ENCODE results near the gene CALHM2.
"Not testable (repeated sequence)": the region's sequence is repeated elsewhere in the genome, so short reads cannot be mapped to it uniquely, and the experiment has no call there.

CALHM2 gene

GRCh38 chr10:103427866-103428265, 24.3 kb downstream of the CALHM2 start:
- peaks cover 30% of the 10 kb centered on the region for H3K36me3 Mint-ChIP-seq

GRCh38 chr10:103423748-103424147, 28.4 kb downstream of the CALHM2 start:
- no peaks in the 10 kb centered on the region for H3K9me3 Mint-ChIP-seq (ENCODE audit: low read depth)
- peaks cover 17% of the 10 kb centered on the region for H3K4me1 Mint-ChIP-seq (ENCODE audit: low read depth)
- no peak overlapping the region for H3K4me3 Mint-ChIP-seq
- H3K27ac Mint-ChIP-seq: no peak overlapping the region
- peaks cover 26% of the 10 kb centered on the region for H3K36me3 Mint-ChIP-seq
- no peaks in the 10 kb centered on the region for H3K27me3 Mint-ChIP-seq

More at GRCh38 chr10:103427866-103428265, 24.3 kb downstream of the CALHM2 start:
- Mint-ChIP-seq H3K27me3 (no peaks in the 10 kb centered on the region), H3K4me3 (no peak overlapping the region), H3K27ac (no peak overlapping the region), H3K4me1 (ENCODE audit: low read depth) (peaks cover 40% of the 10 kb centered on the region), H3K9me3 (ENCODE audit: low read depth) (no peaks in the 10 kb centered on the region)

- no peaks in the 10 kb centered on the region for H3K27me3 Mint-ChIP-seq
Measured at GRCh38 chr10:103419101-103419500, 33.1 kb downstream of the CALHM2 start.

GRCh38 chr10:103417601-103418000, 34.6 kb downstream of the CALHM2 start:
- peaks cover 27% of the 10 kb centered on the region for H3K36me3 Mint-ChIP-seq
- H3K27ac Mint-ChIP-seq: no peak overlapping the region
- no peaks in the 10 kb centered on the region for H3K9me3 Mint-ChIP-seq (ENCODE audit: low read depth)
- H3K4me3 Mint-ChIP-seq: no peak overlapping the region
- no peaks in the 10 kb centered on the region for H3K4me1 Mint-ChIP-seq (ENCODE audit: low read depth)
- H3K27me3 Mint-ChIP-seq: no peaks in the 10 kb centered on the region

More at GRCh38 chr10:103419101-103419500, 33.1 kb downstream of the CALHM2 start:
- Mint-ChIP-seq H3K36me3 (peaks cover 30% of the 10 kb centered on the region), H3K27ac (no peak overlapping the region), H3K4me1 (ENCODE audit: low read depth) (no peaks in the 10 kb centered on the region), H3K9me3 (ENCODE audit: low read depth) (no peaks in the 10 kb centered on the region), H3K4me3 (no peak overlapping the region)

- H3K9me3 Mint-ChIP-seq (ENCODE audit: low read depth); H3K27me3 Mint-ChIP-seq; H3K4me3 Mint-ChIP-seq; H3K4me1 Mint-ChIP-seq (ENCODE audit: low read depth); H3K27ac Mint-ChIP-seq: not testable (repeated sequence)
- peaks cover 27% of the 10 kb centered on the region for H3K36me3 Mint-ChIP-seq
Measured at GRCh38 chr10:103417148-103417469, 35.1 kb downstream of the CALHM2 start.

- Mint-ChIP-seq H3K27me3 (no peaks in the 10 kb centered on the region), H3K9me3 (ENCODE audit: low read depth) (no peaks in the 10 kb centered on the region), H3K36me3 (peaks cover 27% of the 10 kb centered on the region), H3K4me3 (no peak overlapping the region), H3K4me1 (ENCODE audit: low read depth) (no peaks in the 10 kb centered on the region), H3K27ac (no peak overlapping the region)
Measured at GRCh38 chr10:103416436-103417147, 35.6 kb downstream of the CALHM2 start.

GRCh38 chr10:103415581-103415980, 36.6 kb downstream of the CALHM2 start:
- no peaks in the 10 kb centered on the region for H3K4me1 Mint-ChIP-seq (ENCODE audit: low read depth)
- H3K27ac Mint-ChIP-seq: no peak overlapping the region

GRCh38 chr10:103413564-103413963, 38.6 kb downstream of the CALHM2 start:
- Mint-ChIP-seq H3K4me3 (no peak overlapping the region), H3K9me3 (ENCODE audit: low read depth) (no peaks in the 10 kb centered on the region), H3K27ac (no peak overlapping the region), H3K27me3 (no peaks in the 10 kb centered on the region), H3K4me1 (ENCODE audit: low read depth) (no peaks in the 10 kb centered on the region), H3K36me3 (peaks cover 25% of the 10 kb centered on the region)

More at GRCh38 chr10:103415581-103415980, 36.6 kb downstream of the CALHM2 start:
- Mint-ChIP-seq H3K36me3 (peaks cover 25% of the 10 kb centered on the region), H3K4me3 (no peak overlapping the region), H3K27me3 (no peaks in the 10 kb centered on the region), H3K9me3 (ENCODE audit: low read depth) (no peaks in the 10 kb centered on the region)

- H3K36me3 Mint-ChIP-seq: peaks cover 11% of the 10 kb centered on the region
Measured at GRCh38 chr10:103397191-103397825, 54.9 kb downstream of the CALHM2 start.

GRCh38 chr10:103396789-103397087, 55.4 kb downstream of the CALHM2 start:
- Mint-ChIP-seq H3K27ac (peak overlapping the region; percentile 95), H3K36me3 (peaks cover 11% of the 10 kb centered on the region), H3K4me3 (peak overlapping the region; percentile 99), H3K9me3 (ENCODE audit: low read depth) (no peaks in the 10 kb centered on the region), H3K27me3 (no peaks in the 10 kb centered on the region), H3K4me1 (ENCODE audit: low read depth) (peaks cover 56% of the 10 kb centered on the region)

More at GRCh38 chr10:103397191-103397825, 54.9 kb downstream of the CALHM2 start:
- Mint-ChIP-seq H3K9me3 (ENCODE audit: low read depth) (no peaks in the 10 kb centered on the region), H3K4me3 (peak overlapping the region; percentile 99), H3K4me1 (ENCODE audit: low read depth) (peaks cover 56% of the 10 kb centered on the region), H3K27ac (peak overlapping the region; percentile 95), H3K27me3 (no peaks in the 10 kb centered on the region)

All from activated naive CD8-positive, alpha-beta T cell (primary cell).